Measurements from ENCODE around the gene DNAH9.

The DNAH9 gene

GRCh38 chr17:11853321-11854151, 255.3 kb downstream of the DNAH9 start:
- no peak for DNase-seq

GRCh38 chr17:11855306-11855705, 257.0 kb downstream of the DNAH9 start:
- no peak for DNase-seq

- no peak for DNase-seq
Measured at GRCh38 chr17:11857006-11857405, 258.7 kb downstream of the DNAH9 start.

GRCh38 chr17:11869680-11870394, 271.6 kb downstream of the DNAH9 start:
- no peak for DNase-seq

- DNase-seq = no peak
Measured at GRCh38 chr17:11871773-11872172, 273.5 kb downstream of the DNAH9 start.

- DNase-seq = no peak
Measured at GRCh38 chr17:11874756-11875155, 276.5 kb downstream of the DNAH9 start.

GRCh38 chr17:11880714-11881113, 282.4 kb downstream of the DNAH9 start:
- DNase-seq = no peak

GRCh38 chr17:11882716-11883115, 284.4 kb downstream of the DNAH9 start:
- no peak for DNase-seq

GRCh38 chr17:11885051-11885450, 286.8 kb downstream of the DNAH9 start:
- no peak for DNase-seq

- DNase-seq = no peak
Measured at GRCh38 chr17:11889266-11889665, 291.0 kb downstream of the DNAH9 start.

GRCh38 chr17:11893862-11894261, 295.6 kb downstream of the DNAH9 start:
- no peak for DNase-seq

- DNase-seq = no peak
Measured at GRCh38 chr17:11896199-11896598, 297.9 kb downstream of the DNAH9 start.

GRCh38 chr17:11898526-11899235, 300.4 kb downstream of the DNAH9 start:
- no peak for DNase-seq

- no peak for DNase-seq
Measured at GRCh38 chr17:11899537-11899942, 301.3 kb downstream of the DNAH9 start.

GRCh38 chr17:11900041-11900476, 301.8 kb downstream of the DNAH9 start:
- no peak for DNase-seq

GRCh38 chr17:11900655-11901054, 302.4 kb downstream of the DNAH9 start:
- DNase-seq = no peak

- DNase-seq = no peak
Measured at GRCh38 chr17:11901931-11902330, 303.7 kb downstream of the DNAH9 start.

- no peak for DNase-seq
Measured at GRCh38 chr17:11908711-11909146, 310.5 kb downstream of the DNAH9 start.

- DNase-seq = no peak
Measured at GRCh38 chr17:11909348-11909747, 311.1 kb downstream of the DNAH9 start.

GRCh38 chr17:11916091-11916490, 317.8 kb downstream of the DNAH9 start:
- no peak for DNase-seq

GRCh38 chr17:11917415-11917814, 319.1 kb downstream of the DNAH9 start:
- DNase-seq = no peak

- no peak for DNase-seq
Measured at GRCh38 chr17:11921296-11921695, 323.0 kb downstream of the DNAH9 start.

- DNase-seq = no peak
Measured at GRCh38 chr17:11922638-11923037, 324.4 kb downstream of the DNAH9 start.

GRCh38 chr17:11924076-11924475, 325.8 kb downstream of the DNAH9 start:
- no peak for DNase-seq

Measured in CD4-positive, alpha-beta T cell treated with Interferon alpha-2 for 1 hour (primary cell).